SU-DHL-6 (cell line): ENCODE measurements around the gene TAS2R38.

Experiments used
- EZH2phosphoT487 ChIP-seq: fragments of 200-600 bp; sonication (generic), shearing (Covaris generic); conservative IDR thresholded peaks from 2 replicates; pipeline ENCODE4 v1.6.1; 2018; ENCODE audit warnings: mild to moderate bottlenecking, antibody characterized with exemption, low read length, moderate library complexity, mixed read lengths
- TF ChIP-seq, protein P1 (sequence below): fragments of 200-600 bp; sonication (generic); IDR thresholded peaks from one replicate; pipeline ENCODE4 v1.5.1; 2017; ENCODE audit warnings: antibody characterized with exemption, mild to moderate bottlenecking, low read length, moderate library complexity; ENCODE audit not compliant: insufficient read depth, poor library complexity, severe bottlenecking

GRCh38 chr7:141956084-141956483, 17.5 kb downstream of the TAS2R38 start:
- TF ChIP-seq, protein P1, sequence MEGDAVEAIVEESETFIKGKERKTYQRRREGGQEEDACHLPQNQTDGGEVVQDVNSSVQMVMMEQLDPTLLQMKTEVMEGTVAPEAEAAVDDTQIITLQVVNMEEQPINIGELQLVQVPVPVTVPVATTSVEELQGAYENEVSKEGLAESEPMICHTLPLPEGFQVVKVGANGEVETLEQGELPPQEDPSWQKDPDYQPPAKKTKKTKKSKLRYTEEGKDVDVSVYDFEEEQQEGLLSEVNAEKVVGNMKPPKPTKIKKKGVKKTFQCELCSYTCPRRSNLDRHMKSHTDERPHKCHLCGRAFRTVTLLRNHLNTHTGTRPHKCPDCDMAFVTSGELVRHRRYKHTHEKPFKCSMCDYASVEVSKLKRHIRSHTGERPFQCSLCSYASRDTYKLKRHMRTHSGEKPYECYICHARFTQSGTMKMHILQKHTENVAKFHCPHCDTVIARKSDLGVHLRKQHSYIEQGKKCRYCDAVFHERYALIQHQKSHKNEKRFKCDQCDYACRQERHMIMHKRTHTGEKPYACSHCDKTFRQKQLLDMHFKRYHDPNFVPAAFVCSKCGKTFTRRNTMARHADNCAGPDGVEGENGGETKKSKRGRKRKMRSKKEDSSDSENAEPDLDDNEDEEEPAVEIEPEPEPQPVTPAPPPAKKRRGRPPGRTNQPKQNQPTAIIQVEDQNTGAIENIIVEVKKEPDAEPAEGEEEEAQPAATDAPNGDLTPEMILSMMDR: no peak
- TF ChIP-seq EZH2phosphoT487: no peak
